ENCODE data around the gene TMED9. TPM values are rescaled to one million over a fixed set of nuclear protein-coding genes. Genes with fewer than 3 reads are reported as not detected.

TMED9 gene
- total RNA-seq, 1 experiment from 2014 or later = 156 TPM

- peaks cover 13 to 19% of the 10 kb centered on the region in 2 experiments for H3K4me1 Mint-ChIP-seq
- no peak overlapping the region; a peak in 1 of 5 replicates for H3K4me3 Mint-ChIP-seq
- DNase-seq = no peak
- Histone ChIP-seq H2AFZ (ENCODE audit: low read length) (no peak overlapping the region), H3K4me1 (ENCODE audit: insufficient read depth, low read length) (no peaks in the 10 kb centered on the region; the same call in 1 of the 2 replicates), H4K5ac (ENCODE audit: insufficient read length, low read depth, low read length) (no peak overlapping the region), H2BK12ac (ENCODE audit: insufficient read length, low read depth, low read length) (no peak overlapping the region), H3K27ac (ENCODE audit: insufficient read length, low read depth, low read length) (no peak overlapping the region), H3K9me3 (ENCODE audit: control insufficient read depth, low read depth, low read length) (no peaks in the 10 kb centered on the region), H2BK120ac (ENCODE audit: low read depth, low read length, poor library complexity, severe bottlenecking) (no peak overlapping the region), H3K4me2 (ENCODE audit: insufficient read depth, insufficient read length, low read length) (no peak overlapping the region), H2AK5ac (ENCODE audit: insufficient read length, low read length) (no peak overlapping the region), H3K9ac (ENCODE audit: extremely low read depth, insufficient read length, low read length) (no peak overlapping the region), H2BK5ac (ENCODE audit: insufficient read length, low read length) (no peak overlapping the region), H4K91ac (ENCODE audit: insufficient read length, low read depth, low read length) (no peak overlapping the region), H4K20me1 (ENCODE audit: control insufficient read depth, insufficient read depth, insufficient read length) (no peaks in the 10 kb centered on the region), H2BK20ac (ENCODE audit: low read depth, low read length, poor library complexity, severe bottlenecking) (no peak overlapping the region), H3K18ac (ENCODE audit: insufficient read length, low read depth, low read length) (no peak overlapping the region), H3K4ac (ENCODE audit: low read depth, low read length) (no peak overlapping the region), H3K79me1 (ENCODE audit: insufficient read depth, low read depth, low read length, poor library complexity, severe bottlenecking) (no peaks in the 10 kb centered on the region), H3K79me2 (ENCODE audit: insufficient read depth, low read length) (no peaks in the 10 kb centered on the region), H3K56ac (ENCODE audit: insufficient read length, low read depth, low read length) (no peak overlapping the region), H3K27me3 (ENCODE audit: insufficient read depth, low read length) (no peaks in the 10 kb centered on the region), H4K8ac (replicated peaks; ENCODE audit: insufficient read length, low read depth, low read length) (no peak overlapping the region), H3T11ph (ENCODE audit: low read length) (no peak overlapping the region), H3K14ac (ENCODE audit: insufficient read depth, low read length) (no peak overlapping the region), H2BK15ac (ENCODE audit: low read depth, low read length) (no peak overlapping the region), H3K23ac (ENCODE audit: insufficient read length, low read depth, low read length) (no peak overlapping the region), H3K23me2 (ENCODE audit: insufficient read length, low read depth, low read length, poor library complexity, severe bottlenecking) (no peaks in the 10 kb centered on the region)
- WGBS (ENCODE audit: extremely low coverage, insufficient read length, low lambda C conversion rate) = no CpG with 5 or more reads among the region's 37 CpGs
- H3K9me3 Mint-ChIP-seq = no peaks in the 10 kb centered on the region
- H3K36me3 Mint-ChIP-seq (ENCODE audit: insufficient read depth in 1 of 3, low read depth in 3 of 3) = peaks cover 2 to 22% (median 15%) of the 10 kb centered on the region in 3 experiments; a peak in 5 of 7 replicates
- H3K27me3 Mint-ChIP-seq (ENCODE audit: low read depth) = no peaks in the 10 kb centered on the region
- H3K27ac Mint-ChIP-seq = peak overlapping the region in 1 of 3 experiments; percentile 70; a peak in 2 of 7 replicates
- no peak for TF ChIP-seq CTCF (conservative IDR thresholded peaks at IDR 0.05)
These were observed 16.5 kb downstream of the TMED9 start for GRCh38 chr5:177608243-177609075.
